GM12878 (cell line): ENCODE data around the gene MINPP1. TPM values are rescaled to one million over a fixed set of nuclear protein-coding genes. Genes with fewer than 3 reads are reported as not detected.

Experiments
- ATAC-seq: fragments of 200-7000 bp; cut with Tn5 transposase; 3 replicates; pipeline ENCODE4 v1.9.1; 2020; ENCODE audit warnings: mild to moderate bottlenecking, moderate library complexity
- BruUV-seq: library from RNA; stranded (reverse); fragments of 400-500 nt; replicated peaks from 2 replicates; lab custom pipeline; 2021; lab: Mats Ljungman, UMichigan
- CTCF ChIA-PET: fragments of 300-600 bp; sonication (Branson Sonifier 250); formaldehyde crosslinking; extraction: SDS; loops from one replicate; lab custom pipeline; 2021; ENCODE audit warnings: inconsistent platforms; lab: Yijun Ruan, JAX
- POLR2A ChIA-PET: fragments of 350-600 bp; formaldehyde crosslinking; extraction: SDS; loops from one replicate; lab custom pipeline; 2021; ENCODE audit warnings: inconsistent platforms; lab: Charles Lee
- RAD21 ChIA-PET: fragments of 300-600 bp; sonication (Branson Sonifier 250); formaldehyde crosslinking; loops from one replicate; lab custom pipeline; 2023; ENCODE audit warnings: antibody characterized with exemption; ENCODE audit not compliant: unreplicated experiment; lab: Charles Lee
- SMC1A ChIA-PET: fragments of 300-600 bp; sonication (Branson Sonifier 250); formaldehyde crosslinking; loops from one replicate; lab custom pipeline; 2023; ENCODE audit not compliant: unreplicated experiment, uncharacterized antibody; lab: Charles Lee
- DNase-seq: peaks from one replicate; pipeline ENCODE4 v3.0.0-alpha.2; 2011; ENCODE audit warnings: low read depth, low spot score
- FAIRE-seq: peaks from 3 replicates; lab custom pipeline; 2011; peaks lifted over from hg19 to GRCh38; lab: Jason Lieb, UNC
- H2AFZ ChIP-seq: 2 replicates; pipeline ENCODE4 v1.6.0; 2011; ENCODE audit warnings: low read depth, low read length, control low read depth; ENCODE audit not compliant: control insufficient read depth
- H3K27ac ChIP-seq: 2 replicates; pipeline ENCODE4 v1.5.1; 2011; ENCODE audit warnings: control low read depth; ENCODE audit not compliant: control insufficient read depth, insufficient read depth
- H3K27me3 ChIP-seq, 2 experiments: replicated peaks in 1 of 2; 2 replicates each; pipeline versions ENCODE4 v1.6.0 to v1.6.1; 2011; ENCODE audit warnings: low read length in 1 of 2; ENCODE audit not compliant: control insufficient read depth in 2 of 2, insufficient read depth in 2 of 2
- H3K36me3 ChIP-seq, 2 experiments: 2 replicates each; pipeline ENCODE4 v1.5.1; 2011; ENCODE audit warnings: low read length in 1 of 2; ENCODE audit not compliant: control insufficient read depth in 2 of 2, insufficient read depth in 2 of 2
- H3K4me1 ChIP-seq: 2 replicates; pipeline ENCODE4 v1.6.1; 2011; ENCODE audit warnings: mild to moderate bottlenecking, low read length, moderate library complexity, mixed read lengths; ENCODE audit not compliant: control insufficient read depth, insufficient read depth
- H3K4me2 ChIP-seq: 2 replicates; pipeline ENCODE4 v1.6.0; 2011; ENCODE audit warnings: control low read depth; ENCODE audit not compliant: control insufficient read depth, insufficient read depth
- H3K4me3 ChIP-seq: fragments of 200-600 bp; sonication (generic); 2 replicates; pipeline ENCODE4 v1.5.1; 2016
- H3K79me2 ChIP-seq: 2 replicates; pipeline ENCODE4 v1.6.0; 2011; ENCODE audit warnings: low read length; ENCODE audit not compliant: control insufficient read depth, insufficient read depth
- H3K9ac ChIP-seq: 2 replicates; pipeline ENCODE4 v1.8.0; 2011; ENCODE audit warnings: low read length, control low read depth, mixed read lengths; ENCODE audit not compliant: control insufficient read depth, insufficient read depth
- H3K9me3 ChIP-seq: replicated peaks from 3 replicates; pipeline ENCODE4 v1.5.1; 2011; ENCODE audit warnings: mild to moderate bottlenecking, low read length; ENCODE audit not compliant: control insufficient read depth, insufficient read depth
- H4K20me1 ChIP-seq: 2 replicates; pipeline ENCODE4 v1.6.0; 2011; ENCODE audit not compliant: control insufficient read depth, insufficient read depth
- DPF2 ChIP-seq: fragments of 450-650 bp; IDR thresholded peaks from 2 replicates; pipeline ENCODE4 v1.6.1; 2017; ENCODE audit warnings: mild to moderate bottlenecking
- HDAC6 ChIP-seq: fragments of 200-600 bp; sonication (generic); IDR thresholded peaks from one replicate; pipeline ENCODE4 v1.8.0; 2017; ENCODE audit warnings: antibody characterized with exemption; ENCODE audit not compliant: unreplicated experiment
- IKZF2 ChIP-seq, 2 experiments: fragments of 450-650 bp; IDR thresholded peaks; 2 replicates each; pipeline ENCODE4 v1.6.1; 2017; ENCODE audit warnings: mild to moderate bottlenecking in 2 of 2, moderate library complexity in 2 of 2
- NBN ChIP-seq: fragments of 450-650 bp; IDR thresholded peaks from 2 replicates; pipeline ENCODE4 v1.6.1; 2016
- WRNIP1 ChIP-seq: IDR thresholded peaks from 2 replicates; pipeline ENCODE4 v1.6.1; 2011; ENCODE audit warnings: low read depth, low read length, improper control_type of control experiment, borderline replicate concordance
- YY1 ChIP-seq: IDR thresholded peaks from 2 replicates; pipeline ENCODE4 v1.6.1; 2011; ENCODE audit warnings: low read depth, mild to moderate bottlenecking, low read length
- ZNF622 ChIP-seq: fragments of 450-650 bp; IDR thresholded peaks from 2 replicates; pipeline ENCODE4 v1.6.1; 2017; ENCODE audit warnings: mild to moderate bottlenecking, inconsistent platforms
- WGBS: methylation state at CpG from one replicate; pipeline ENCODE4 v1.1.6; 2016; ENCODE audit warnings: low lambda C conversion rate; ENCODE audit not compliant: insufficient replicate concordance, insufficient coverage; ENCODE audit errors: missing lambda C conversion rate; 5-methylcytosine and 5-hydroxymethylcytosine counted together
- in situ Hi-C: fragments of 300-500 bp; cut with MboI; formaldehyde crosslinking; loops from 9 replicates; pipeline ENCODE4 v1.14.3; 2018; ENCODE audit warnings: mixed read lengths
- intact Hi-C: fragments of 100-400 bp; cut with micrococcal nuclease; formaldehyde crosslinking; loops from one replicate; pipeline ENCODE4 v1.14.2; 2022; ENCODE audit not compliant: unreplicated experiment
- polyA plus RNA-seq, 11 experiments: library from polyadenylated mRNA; depleted of rRNA in 4 of 11; unstranded in 6 of 11; stranded (reverse) in 5 of 11; fragments of >200 nt; fragmentation: Nextera tagmentation in 4 of 11; fragmentation: Illumina TruSeq in 1 of 11; extraction: Ambion mirVana in 4 of 11; extraction: Trizol in 1 of 11; gene quantifications; 1 replicate in 1 of 11; 2 replicates in 10 of 11; pipeline versions ENCODE4 v1.2.1 to v1.2.3, GENCODE V29; 2011 to 2016; ENCODE audit warnings: inconsistent platforms in 2 of 11, missing spikeins in 2 of 11, low read depth in 1 of 11
- total RNA-seq, 4 experiments: library from RNA; depleted of rRNA in 3 of 4; stranded (reverse); fragments of >200 nt in 3 of 4; fragmentation: Illumina TruSeq in 1 of 4; extraction: Trizol in 1 of 4; gene quantifications; 2 replicates each; pipeline versions ENCODE4 v1.2.1 to v1.2.3, GENCODE V29; 2013 to 2021
- TF ChIP-seq, protein P1 (sequence below): fragments of 450-650 bp; formaldehyde crosslinking; IDR thresholded peaks from 2 replicates; pipeline ENCODE4 v1.4.0; 2020; ENCODE audit warnings: mild to moderate bottlenecking, moderate library complexity
- TF ChIP-seq, protein P2 (sequence below): IDR thresholded peaks from 2 replicates; pipeline ENCODE4 v1.6.1; 2011; ENCODE audit warnings: mild to moderate bottlenecking, low read depth, low read length, moderate library complexity; ENCODE audit not compliant: insufficient replicate concordance

Gene MINPP1
- total and polyA plus RNA-seq, 10 of the 15 experiments (the other 5 are each of a cell fraction or from before 2014, with no cell fraction given) = 3.9 to 29.2 (median 10.7) TPM

DNA sequence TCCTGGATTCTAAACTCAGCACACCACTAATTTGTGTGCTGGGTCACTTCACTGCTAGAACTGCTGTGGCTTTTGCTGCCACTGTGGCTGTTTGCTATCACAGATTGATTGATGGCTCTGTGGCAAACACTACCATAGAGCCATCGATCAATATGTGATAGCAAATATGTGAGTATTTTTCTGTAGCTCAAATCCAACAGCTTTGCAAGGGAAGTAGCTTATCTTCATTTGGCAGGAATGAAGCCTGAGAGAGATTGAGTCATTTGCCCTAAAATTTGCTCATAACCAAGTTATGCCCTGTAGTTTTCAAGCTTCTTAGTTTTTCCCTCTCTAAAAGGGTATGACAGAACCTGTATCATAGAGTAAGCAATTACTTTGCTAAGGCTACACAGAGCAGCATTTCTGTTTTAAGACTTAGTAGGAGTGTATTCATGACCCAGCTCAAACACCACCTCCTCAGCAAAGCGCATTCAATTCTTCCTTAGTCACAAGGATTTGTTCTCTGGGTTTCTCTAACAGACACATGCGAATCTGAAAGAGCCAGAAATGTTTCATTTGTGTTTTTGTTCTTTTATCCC lies 43.1 kb downstream of the MINPP1 start:
- SMC1A ChIA-PET = no interaction called here

DNA sequence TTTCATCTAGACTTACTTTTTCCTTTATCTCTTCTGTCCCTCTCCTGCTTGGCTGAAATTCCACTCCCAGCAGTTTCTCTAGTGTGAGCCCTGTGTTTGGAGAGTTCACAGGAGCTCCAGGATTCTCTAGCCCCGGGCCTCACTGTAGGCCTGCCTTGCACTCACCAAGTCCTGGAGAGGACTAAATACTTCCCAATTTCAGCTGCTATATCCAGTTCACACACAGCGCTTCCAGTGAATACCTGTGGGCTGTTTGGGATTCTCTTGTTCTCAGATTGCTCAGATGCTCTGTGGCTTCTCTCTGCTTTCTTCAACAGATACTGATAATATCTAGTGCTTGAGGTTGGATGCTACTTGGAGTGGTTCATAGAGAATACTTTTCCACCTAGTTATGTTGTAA lies 46.0 kb downstream of the MINPP1 start:
- intact Hi-C loops (no loop called here), in situ Hi-C loops (no loop called here)
- no peak for ATAC-seq
- Histone ChIP-seq H3K4me1 (no peaks in the 10 kb centered on the region), H3K27ac (no peak overlapping the region), H4K20me1 (no peaks in the 10 kb centered on the region), H3K9ac (no peak overlapping the region), H3K27me3 (no peaks in the 10 kb centered on the region), H3K79me2 (no peaks in the 10 kb centered on the region), H3K9me3 (no peaks in the 10 kb centered on the region), H3K4me2 (no peak overlapping the region), H3K4me3 (no peak overlapping the region), H3K36me3 (no peaks in the 10 kb centered on the region), H2AFZ (no peak overlapping the region)
- no TSS peak for BruUV-seq
- ChIA-PET RAD21 (no interaction called here), CTCF (no interaction called here), POLR2A (no interaction called here), SMC1A (no interaction called here)
- FAIRE-seq = no peak
- DNase-seq = no peak
- WGBS = 79% methylated on average over 2 of the region's 2 CpGs
- no peak for TF ChIP-seq HDAC6
- no peak for TF ChIP-seq YY1
- TF ChIP-seq WRNIP1 = no peak
- no peak for TF ChIP-seq IKZF2 (IDR thresholded peaks at IDR 0.05)
- TF ChIP-seq, protein P1, sequence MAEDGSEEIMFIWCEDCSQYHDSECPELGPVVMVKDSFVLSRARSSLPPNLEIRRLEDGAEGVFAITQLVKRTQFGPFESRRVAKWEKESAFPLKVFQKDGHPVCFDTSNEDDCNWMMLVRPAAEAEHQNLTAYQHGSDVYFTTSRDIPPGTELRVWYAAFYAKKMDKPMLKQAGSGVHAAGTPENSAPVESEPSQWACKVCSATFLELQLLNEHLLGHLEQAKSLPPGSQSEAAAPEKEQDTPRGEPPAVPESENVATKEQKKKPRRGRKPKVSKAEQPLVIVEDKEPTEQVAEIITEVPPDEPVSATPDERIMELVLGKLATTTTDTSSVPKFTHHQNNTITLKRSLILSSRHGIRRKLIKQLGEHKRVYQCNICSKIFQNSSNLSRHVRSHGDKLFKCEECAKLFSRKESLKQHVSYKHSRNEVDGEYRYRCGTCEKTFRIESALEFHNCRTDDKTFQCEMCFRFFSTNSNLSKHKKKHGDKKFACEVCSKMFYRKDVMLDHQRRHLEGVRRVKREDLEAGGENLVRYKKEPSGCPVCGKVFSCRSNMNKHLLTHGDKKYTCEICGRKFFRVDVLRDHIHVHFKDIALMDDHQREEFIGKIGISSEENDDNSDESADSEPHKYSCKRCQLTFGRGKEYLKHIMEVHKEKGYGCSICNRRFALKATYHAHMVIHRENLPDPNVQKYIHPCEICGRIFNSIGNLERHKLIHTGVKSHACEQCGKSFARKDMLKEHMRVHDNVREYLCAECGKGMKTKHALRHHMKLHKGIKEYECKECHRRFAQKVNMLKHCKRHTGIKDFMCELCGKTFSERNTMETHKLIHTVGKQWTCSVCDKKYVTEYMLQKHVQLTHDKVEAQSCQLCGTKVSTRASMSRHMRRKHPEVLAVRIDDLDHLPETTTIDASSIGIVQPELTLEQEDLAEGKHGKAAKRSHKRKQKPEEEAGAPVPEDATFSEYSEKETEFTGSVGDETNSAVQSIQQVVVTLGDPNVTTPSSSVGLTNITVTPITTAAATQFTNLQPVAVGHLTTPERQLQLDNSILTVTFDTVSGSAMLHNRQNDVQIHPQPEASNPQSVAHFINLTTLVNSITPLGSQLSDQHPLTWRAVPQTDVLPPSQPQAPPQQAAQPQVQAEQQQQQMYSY = no peak
- TF ChIP-seq DPF2 = no peak

More for the DNA sequence above, 43.1 kb downstream of the MINPP1 start:
- 93% methylated on average over 3 of the region's 3 CpGs for WGBS
- no peak for FAIRE-seq
- H3K4me2 ChIP-seq = no peak overlapping the region
- CTCF ChIA-PET = interaction anchor here (1.0 kb wide), 1 partner anchor 14 kb away, joined by 5 read pairs; no protein-coding TSS in a partner anchor
- no peak overlapping the region for H2AFZ ChIP-seq
- intact Hi-C loops (no loop called here), in situ Hi-C loops (loop anchor here (25.0 kb wide), 1 partner anchor 189 kb away; no protein-coding TSS in a partner anchor)
- ATAC-seq = no peak
- no TSS peak for BruUV-seq
- peaks cover 9% of the 10 kb centered on the region; the same call in 2 of the 3 replicates for H3K9me3 ChIP-seq
- no peaks in the 10 kb centered on the region for H3K4me1 ChIP-seq
- TF ChIP-seq NBN (no peak), ZNF622 (no peak)
- TF ChIP-seq, protein P2, sequence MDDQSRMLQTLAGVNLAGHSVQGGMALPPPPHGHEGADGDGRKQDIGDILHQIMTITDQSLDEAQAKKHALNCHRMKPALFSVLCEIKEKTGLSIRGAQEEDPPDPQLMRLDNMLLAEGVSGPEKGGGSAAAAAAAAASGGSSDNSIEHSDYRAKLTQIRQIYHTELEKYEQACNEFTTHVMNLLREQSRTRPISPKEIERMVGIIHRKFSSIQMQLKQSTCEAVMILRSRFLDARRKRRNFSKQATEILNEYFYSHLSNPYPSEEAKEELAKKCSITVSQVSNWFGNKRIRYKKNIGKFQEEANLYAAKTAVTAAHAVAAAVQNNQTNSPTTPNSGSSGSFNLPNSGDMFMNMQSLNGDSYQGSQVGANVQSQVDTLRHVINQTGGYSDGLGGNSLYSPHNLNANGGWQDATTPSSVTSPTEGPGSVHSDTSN = peak; percentile 44
- RAD21 ChIA-PET = interaction anchor here (0.9 kb wide), 1 partner anchor 10 kb away, joined by 3 read pairs; no protein-coding TSS in a partner anchor
- H3K79me2 ChIP-seq = no peaks in the 10 kb centered on the region
- no peak overlapping the region for H3K9ac ChIP-seq
- H3K36me3 ChIP-seq = peaks cover 0 to 3% of the 10 kb centered on the region in 2 experiments; a peak in 1 of 4 replicates
- H3K4me3 ChIP-seq = no peak overlapping the region
- H4K20me1 ChIP-seq = no peaks in the 10 kb centered on the region
- no peak for DNase-seq
- no peaks in the 10 kb centered on the region for H3K27me3 ChIP-seq
- no peak overlapping the region for H3K27ac ChIP-seq
- POLR2A ChIA-PET = no interaction called here
